NK-92 (cell line): ENCODE data around the gene LMX1B.

Source experiments
- DNase-seq: peaks from one replicate; lab custom pipeline; 2025; ENCODE audit not compliant: unreplicated experiment; lab: John Stamatoyannopoulos, UW

LMX1B gene

DNA sequence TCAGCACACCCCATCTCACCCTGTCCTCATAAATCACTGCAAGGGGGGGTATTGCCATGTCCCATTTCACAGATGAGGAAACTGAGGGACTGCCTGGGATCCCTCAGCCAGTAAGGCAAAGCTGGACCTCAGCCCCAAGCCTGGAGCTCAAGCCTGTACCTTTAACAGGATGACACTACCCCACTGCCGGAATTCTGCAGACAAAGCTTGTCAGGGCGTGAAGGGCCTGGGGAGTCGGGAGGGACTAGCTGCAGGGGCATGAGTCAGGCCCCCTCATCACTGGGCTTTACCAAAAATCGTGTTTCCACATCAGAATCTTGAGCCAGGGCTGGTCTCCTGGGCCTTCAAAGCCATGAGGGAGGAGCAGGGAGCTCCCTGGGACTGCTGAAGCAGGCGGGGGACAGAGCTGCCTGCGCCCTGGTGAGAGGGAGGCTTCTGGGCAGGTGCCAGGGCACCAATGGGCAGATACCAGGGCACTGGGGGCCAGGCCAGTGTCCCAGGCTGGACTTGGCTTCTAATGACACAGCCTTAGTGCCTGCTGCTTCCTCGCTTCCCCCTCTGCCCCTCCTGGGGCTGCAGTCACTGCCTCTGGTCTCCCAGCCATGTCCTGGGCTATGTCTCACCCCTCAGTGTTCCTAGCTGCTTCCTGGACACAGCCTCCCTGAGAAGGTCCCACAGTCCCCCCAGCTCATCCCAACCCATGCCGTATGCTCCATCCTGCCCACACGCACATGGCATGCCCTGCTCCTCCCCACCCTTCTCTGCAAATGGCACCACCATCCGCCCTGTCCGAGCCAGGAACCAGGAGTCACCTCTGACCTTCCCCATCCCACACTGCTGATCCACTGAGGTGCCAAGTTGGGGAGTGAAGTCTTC lies 80.7 kb downstream of the LMX1B start:
- no peak for DNase-seq

GRCh38 chr9:126695186-126695585 lies 81.5 kb downstream of the LMX1B start:
- DNase-seq, result no peak

DNA sequence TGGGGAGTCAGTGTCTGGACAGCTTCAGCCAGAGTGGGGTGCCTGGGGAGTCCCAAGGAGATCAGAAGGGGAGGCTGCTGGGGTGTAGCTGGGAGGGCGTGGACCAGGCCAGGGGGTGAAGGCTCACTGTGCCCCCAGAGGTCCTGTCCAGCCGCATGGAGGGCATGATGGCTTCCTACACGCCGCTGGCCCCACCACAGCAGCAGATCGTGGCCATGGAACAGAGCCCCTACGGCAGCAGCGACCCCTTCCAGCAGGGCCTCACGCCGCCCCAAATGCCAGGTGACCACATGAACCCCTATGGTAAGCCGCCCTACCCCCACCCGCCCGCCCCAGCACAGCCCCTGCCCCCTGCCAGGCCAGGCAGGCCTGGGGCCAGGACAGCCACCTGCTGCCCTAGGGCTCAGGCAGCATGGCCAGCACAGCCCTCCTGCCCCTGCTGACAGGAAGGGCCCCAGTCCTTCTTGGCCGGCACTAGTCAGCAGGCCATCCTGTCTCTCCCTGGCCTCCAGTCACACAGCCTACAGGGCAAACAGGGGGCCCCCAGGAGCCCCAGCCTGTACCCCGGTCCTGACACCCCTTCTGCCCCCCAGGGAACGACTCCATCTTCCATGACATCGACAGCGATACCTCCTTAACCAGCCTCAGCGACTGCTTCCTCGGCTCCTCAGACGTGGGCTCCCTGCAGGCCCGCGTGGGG lies 82.1 kb downstream of the LMX1B start:
- no peak for DNase-seq

- no peak for DNase-seq
These were observed 82.8 kb downstream of the LMX1B start for GRCh38 chr9:126696401-126697145.

DNA sequence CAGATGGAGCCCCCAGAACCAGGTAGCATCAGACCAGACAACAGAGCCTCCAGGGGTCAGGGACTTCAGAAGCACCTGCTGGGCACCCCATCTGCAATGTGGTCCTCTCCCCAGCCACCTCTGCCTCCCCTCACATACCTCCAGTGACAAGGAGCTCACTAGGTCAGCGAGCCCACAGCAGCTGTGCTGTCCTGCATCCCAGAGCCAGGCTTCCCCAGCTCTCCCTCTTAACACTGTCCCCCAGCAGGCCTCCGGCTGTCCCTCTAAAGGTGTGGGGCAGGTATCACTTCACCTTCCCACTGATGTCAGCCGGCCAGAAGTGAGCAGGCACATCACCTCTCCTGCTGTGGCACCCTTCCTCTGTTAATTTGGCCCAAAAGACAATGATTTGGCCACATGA lies 83.6 kb downstream of the LMX1B start:
- no peak for DNase-seq

- no peak for DNase-seq
These were observed 84.5 kb downstream of the LMX1B start for GRCh38 chr9:126698251-126698650.

GRCh38 chr9:126698756-126699155 lies 85.0 kb downstream of the LMX1B start:
- DNase-seq, result no peak

GRCh38 chr9:126699401-126699881 lies 85.7 kb downstream of the LMX1B start:
- DNase-seq, result no peak

- no peak for DNase-seq
These were observed 86.6 kb downstream of the LMX1B start for GRCh38 chr9:126700296-126700695.

DNA sequence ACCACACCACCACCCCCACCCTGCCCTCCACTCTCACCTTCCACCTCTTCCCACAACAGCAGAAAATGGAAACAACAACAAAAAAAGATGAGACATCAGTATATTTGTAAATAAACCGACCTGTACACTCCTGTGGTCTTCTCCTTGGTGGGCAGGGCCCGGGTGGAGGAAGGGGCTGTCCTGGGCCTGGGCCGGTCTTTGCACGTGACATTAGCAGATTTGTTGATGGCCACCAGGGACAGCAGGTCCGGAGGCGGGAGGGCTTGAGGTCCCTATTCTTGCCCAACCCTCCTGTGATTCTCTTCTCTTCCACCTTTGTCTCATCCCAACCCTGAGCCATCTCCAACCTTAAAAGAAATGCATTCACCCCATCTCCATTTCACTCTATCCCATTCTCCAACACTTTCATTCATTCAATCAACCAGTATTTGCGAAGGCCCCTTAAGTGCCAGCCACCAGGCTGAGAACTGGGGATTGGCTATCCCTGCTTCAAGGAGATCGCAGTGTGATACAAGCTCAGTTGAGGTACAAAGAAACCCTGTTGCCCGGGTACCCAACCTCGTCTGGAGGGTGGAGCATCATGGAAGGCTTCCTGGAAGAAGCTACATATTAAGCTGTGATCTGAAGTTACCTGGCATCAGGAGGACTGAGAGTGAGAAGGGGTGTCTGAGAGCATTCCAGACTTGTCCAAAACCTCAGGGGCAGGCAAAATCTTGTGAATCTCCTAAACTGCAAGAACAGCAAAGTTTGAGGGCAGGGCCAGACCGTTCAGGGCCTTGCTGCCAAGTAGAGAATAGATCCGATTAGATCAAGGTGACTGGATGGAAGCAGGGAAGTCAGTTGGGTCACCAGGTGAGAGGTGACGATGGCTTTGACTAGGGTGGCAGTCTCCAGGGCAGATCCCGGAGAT lies 87.4 kb downstream of the LMX1B start:
- DNase-seq, result no peak

DNA sequence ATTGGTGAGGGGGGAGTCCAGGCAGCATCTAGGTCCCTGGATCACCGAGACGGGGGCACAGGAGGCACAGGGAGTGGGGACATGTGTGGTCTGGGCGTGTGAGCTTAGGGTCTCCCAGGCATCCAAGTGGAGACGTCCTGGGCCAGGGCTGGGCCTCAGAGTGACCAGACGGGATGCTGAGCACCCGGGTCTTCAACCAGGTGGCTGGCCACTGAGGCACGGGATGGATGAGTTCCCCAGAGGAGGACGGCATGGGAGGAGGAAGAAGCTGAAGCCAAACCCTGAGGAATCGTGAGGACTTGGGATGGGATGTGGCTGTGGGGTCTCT lies 88.0 kb downstream of the LMX1B start:
- no peak for DNase-seq

DNA sequence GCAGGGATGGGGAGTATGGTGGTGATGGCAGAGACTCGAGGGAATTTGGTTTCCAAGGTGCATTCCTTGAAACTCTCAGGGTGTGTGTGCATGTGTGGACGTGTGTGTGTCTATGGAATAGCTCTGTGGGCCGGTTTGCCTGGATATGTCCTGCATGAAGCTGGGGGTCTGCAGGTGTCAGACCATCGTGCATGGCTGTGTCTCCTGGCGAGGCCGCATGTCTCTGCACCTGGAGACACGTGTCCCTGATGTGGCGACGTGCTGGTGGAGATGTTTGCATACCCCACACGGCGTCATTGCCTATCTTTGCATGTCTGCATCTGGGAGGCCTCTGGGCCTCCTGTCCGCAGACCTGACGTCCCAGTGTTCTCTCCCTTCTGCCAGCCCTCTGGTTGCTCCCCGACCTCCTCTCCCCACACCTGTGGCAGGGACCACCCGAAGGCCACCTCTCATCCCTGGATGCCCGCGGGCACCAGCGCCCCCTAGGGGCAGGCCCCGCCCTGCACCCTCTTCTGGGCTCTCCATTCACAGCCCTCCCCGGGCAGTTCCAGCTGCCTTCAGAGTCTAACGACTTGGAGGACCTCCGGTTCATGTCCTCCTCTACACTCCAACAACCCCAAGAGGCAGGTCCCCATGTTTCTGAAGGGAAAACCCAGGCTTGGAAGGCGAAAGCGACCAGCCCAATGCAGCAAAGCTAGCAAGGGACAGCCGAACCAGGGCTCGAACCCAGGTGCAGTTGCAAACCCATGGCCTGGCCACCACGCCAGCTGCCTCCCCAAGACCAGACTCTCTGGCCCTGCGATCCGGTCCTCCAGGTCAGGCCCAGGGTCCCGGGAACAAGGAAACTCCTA lies 88.6 kb downstream of the LMX1B start:
- no peak for DNase-seq

DNA sequence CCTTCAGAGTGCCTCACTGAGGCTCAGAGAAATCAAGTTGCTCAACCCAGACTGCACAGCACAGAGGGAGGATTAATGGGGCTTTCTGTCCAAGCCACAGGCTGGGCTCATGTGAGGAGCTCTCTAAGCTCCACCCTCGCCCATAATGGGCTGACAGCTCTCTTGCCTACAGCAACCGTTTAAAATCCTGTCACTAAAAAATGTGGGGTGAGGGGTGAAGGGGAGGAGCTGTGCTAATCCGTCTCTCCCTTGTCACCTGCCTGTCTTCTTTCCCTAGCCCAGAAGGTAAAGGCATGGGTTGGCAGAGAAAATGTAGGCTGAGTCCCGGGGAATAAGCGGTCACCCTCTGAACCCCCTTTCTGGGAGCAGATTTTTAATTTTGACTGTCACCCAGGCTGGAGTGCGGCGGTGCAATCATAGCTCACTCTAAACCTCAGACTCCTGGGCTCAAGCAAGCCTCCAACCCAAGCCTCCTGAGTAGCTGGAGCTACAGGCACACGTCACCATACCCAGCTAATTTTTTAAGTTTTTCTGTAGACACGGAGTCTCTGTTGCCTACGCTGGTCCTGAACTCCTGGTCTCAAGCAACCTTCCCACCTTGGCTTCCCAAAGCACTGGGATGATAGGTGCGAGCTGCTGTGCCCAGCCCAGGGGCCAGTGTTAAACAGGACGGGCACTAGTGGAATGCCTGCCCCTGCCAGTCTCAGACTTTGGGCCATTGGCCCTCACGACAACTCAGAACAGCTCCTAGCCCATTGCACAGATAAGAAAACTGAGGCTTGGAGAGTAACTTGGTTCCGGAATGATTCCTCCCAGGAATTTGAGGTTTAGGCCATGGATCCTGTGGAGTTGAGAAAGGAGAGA lies 89.5 kb downstream of the LMX1B start:
- DNase-seq, result no peak

DNA sequence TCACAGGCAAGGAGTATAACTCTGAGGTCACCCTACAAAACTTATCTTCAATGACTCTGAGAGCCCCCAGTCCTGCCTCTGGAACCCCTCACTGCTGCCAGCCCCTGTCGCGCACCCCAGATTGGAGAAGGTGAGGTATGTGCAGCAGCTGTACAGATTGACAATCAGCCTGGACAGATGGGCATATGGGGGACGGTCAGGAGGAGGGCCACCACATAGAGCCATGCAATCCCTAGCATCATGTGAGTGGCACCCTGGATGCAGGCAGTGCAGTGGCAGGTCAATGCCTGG lies 90.1 kb downstream of the LMX1B start:
- DNase-seq, result no peak

- DNase-seq, result no peak
These were observed 90.6 kb downstream of the LMX1B start for GRCh38 chr9:126704157-126704891.

DNA sequence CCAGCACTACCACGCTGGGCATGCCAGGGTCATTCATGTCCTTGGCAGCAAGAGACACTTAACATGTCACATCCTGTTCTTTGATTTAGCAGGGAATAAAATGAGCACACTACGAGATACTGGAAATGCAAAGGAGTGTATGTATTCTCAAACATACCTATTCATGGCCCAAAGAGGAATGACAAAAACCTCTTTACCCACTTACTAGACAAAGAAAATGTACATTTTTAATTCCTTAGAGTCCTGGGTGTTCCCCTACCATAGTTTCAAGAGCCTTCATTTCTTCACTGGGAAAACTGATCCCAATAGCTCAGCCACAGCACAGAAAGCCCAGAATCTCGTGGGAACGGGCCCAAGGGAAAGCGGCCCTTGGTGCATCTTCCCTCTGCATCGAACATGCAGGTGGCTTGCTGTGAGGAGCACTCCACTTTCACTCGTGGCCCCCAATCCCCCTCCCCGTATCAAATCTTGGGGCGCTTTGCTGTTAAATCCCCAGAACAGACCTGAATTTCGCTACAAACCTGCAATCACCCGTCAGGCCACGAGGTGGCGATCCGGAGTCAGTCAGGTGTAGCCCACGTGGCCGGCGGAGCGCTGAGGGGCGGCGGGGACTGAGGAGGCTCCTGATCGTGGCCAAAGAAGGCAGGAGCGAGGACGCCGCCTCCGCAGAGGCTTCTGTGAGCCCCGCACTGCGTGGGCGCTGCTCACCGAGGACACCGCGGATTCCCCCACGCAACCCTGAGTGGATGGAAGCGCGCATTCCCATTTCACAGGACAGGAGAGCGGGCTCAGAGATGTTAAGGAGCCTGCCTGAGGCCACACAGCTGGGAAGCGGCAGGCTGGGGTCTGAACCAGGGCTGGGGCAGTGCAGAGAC lies 91.4 kb downstream of the LMX1B start:
- peak; percentile 23 for DNase-seq
